Adipocyte (in vitro differentiated cells): Measurements from ENCODE around the gene ATP5F1A.
"Not testable (repeated sequence)": the region's sequence is repeated elsewhere in the genome, so short reads cannot be mapped to it uniquely, and the experiment has no call there.

Experiments
- DNase-seq: peaks from one replicate; pipeline ENCODE4 v3.0.0-alpha.2; 2015; ENCODE audit warnings: low read depth
- H3K27me3 ChIP-seq: replicated peaks from 2 replicates; pipeline ENCODE4 v1.7.0; 2013; ENCODE audit warnings: mild to moderate bottlenecking, low read length, moderate library complexity; ENCODE audit not compliant: control insufficient read depth, insufficient read depth
- H3K36me3 ChIP-seq: 2 replicates; pipeline ENCODE4 v1.7.0; 2013; ENCODE audit warnings: low read length, mild to moderate bottlenecking, moderate library complexity; ENCODE audit not compliant: control insufficient read depth, insufficient read depth, severe bottlenecking
- H3K4me1 ChIP-seq: 2 replicates; pipeline ENCODE4 v1.7.0; 2013; ENCODE audit warnings: mild to moderate bottlenecking, low read length, moderate library complexity; ENCODE audit not compliant: control insufficient read depth, insufficient read depth
- H3K4me3 ChIP-seq: 2 replicates; pipeline ENCODE4 v1.7.0; 2013; ENCODE audit warnings: mild to moderate bottlenecking, low read length, moderate library complexity
- H3K9ac ChIP-seq: 2 replicates; pipeline ENCODE4 v1.7.0; 2013; ENCODE audit warnings: mild to moderate bottlenecking, low read length, moderate library complexity
- H3K9me3 ChIP-seq: 2 replicates; pipeline ENCODE4 v1.7.0; 2013; ENCODE audit warnings: mild to moderate bottlenecking, low read length, moderate library complexity; ENCODE audit not compliant: control insufficient read depth

Gene ATP5F1A

GRCh38 chr18:46097801-46098615 lies at the start of gene ATP5F1A:
ATP5F1A (minus strand) TSS chr18:46098296; CDS start chr18:46098231, 65 bp downstream.
- H3K9me3 ChIP-seq, result no peaks in the 10 kb centered on the region
- peak; percentile 91 for DNase-seq

DNA sequence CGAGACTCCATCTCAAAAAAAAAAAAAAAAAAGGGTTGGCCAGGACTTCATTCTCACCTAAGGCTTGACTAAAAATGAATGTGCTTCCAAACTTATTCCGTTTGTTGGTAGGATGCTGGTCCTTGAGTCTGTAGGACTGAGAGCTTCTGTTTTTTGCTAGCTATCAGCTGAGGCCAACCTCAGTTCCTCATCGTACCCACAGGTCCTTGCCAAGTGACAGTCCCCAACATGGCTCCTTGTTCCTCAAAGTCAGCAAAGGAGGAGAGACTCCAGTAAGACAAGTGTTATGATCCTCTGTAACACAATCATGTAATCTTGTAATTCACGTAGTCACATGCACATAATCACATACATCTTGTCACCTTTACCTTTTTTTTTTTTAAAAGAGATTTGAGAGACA lies 43.1 kb upstream of the ATP5F1A start:
- Histone ChIP-seq H3K27me3 (no peaks in the 10 kb centered on the region), H3K9me3 (no peaks in the 10 kb centered on the region), H3K4me1 (no peaks in the 10 kb centered on the region), H3K36me3 (no peaks in the 10 kb centered on the region), H3K9ac (no peak overlapping the region), H3K4me3 (no peak overlapping the region)
- DNase-seq, result no peak

More at GRCh38 chr18:46097801-46098615, at the start of gene ATP5F1A:
- H3K4me1 ChIP-seq, result peaks cover 23% of the 10 kb centered on the region
- peaks cover 16% of the 10 kb centered on the region for H3K36me3 ChIP-seq
- H3K4me3 ChIP-seq, result peak within 1 kb of the TSS; percentile 100
- no peaks in the 10 kb centered on the region for H3K27me3 ChIP-seq
- peak within 1 kb of the TSS; percentile 99 for H3K9ac ChIP-seq

DNA sequence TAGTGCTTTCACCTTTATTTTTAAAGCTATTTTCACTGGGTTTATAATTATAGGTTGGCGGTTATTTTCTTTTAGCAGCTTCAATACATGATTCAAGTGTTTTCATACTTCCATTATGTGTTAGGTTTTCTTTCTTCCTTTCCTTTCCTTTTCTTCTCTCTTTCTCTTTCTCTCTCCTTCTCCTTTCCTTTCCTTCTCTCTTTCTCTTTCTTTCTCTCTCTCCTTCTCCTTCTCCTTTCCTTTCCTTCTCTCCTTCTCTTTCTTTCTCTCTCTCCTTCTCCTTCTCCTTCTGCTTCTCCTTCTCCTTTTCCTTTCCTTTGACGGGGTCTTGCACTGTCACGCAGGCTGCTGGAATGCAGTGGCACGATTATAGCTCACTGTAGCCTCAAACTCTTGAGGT lies 42.1 kb upstream of the ATP5F1A start:
- peaks cover under 1% of the 10 kb centered on the region for H3K4me1 ChIP-seq
- no peaks in the 10 kb centered on the region for H3K9me3 ChIP-seq
- no peaks in the 10 kb centered on the region for H3K27me3 ChIP-seq
- no peak overlapping the region for H3K4me3 ChIP-seq
- H3K36me3 ChIP-seq, result no peaks in the 10 kb centered on the region
- no peak for DNase-seq
- H3K9ac ChIP-seq, result no peak overlapping the region

GRCh38 chr18:46134920-46135675 lies 37.0 kb upstream of the ATP5F1A start:
- H3K4me1 ChIP-seq, result peaks cover 5% of the 10 kb centered on the region
- peaks cover under 1% of the 10 kb centered on the region for H3K36me3 ChIP-seq
- no peaks in the 10 kb centered on the region for H3K27me3 ChIP-seq
- no peaks in the 10 kb centered on the region for H3K9me3 ChIP-seq
- no peak overlapping the region for H3K4me3 ChIP-seq
- no peak overlapping the region for H3K9ac ChIP-seq
- DNase-seq, result no peak

GRCh38 chr18:46133534-46133933 lies 35.4 kb upstream of the ATP5F1A start:
- no peak for DNase-seq
- H3K4me3 ChIP-seq, result no peak overlapping the region
- no peaks in the 10 kb centered on the region for H3K9me3 ChIP-seq
- peaks cover 5% of the 10 kb centered on the region for H3K4me1 ChIP-seq
- peaks cover 14% of the 10 kb centered on the region for H3K36me3 ChIP-seq
- H3K9ac ChIP-seq, result no peak overlapping the region
- H3K27me3 ChIP-seq, result no peaks in the 10 kb centered on the region

DNA sequence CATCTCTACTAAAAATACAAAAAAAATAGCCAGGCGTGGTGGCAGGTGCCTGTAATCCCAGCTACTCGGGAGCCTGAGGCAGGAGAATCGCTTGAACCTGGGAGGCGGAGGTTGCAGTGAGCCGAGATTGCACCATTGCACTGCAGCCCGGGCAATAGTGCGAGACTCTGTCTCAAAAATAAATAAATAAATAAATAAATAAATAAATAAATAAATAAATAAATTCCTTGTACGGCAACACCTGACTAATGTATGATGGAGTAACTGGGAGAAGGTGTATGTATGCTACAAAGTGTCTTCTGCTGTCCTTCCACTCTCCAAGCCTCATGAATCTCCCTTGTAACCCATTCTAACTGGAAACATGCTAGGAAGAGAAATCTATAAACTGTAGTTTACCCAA lies 32.5 kb upstream of the ATP5F1A start:
- not testable (repeated sequence) for H3K9ac ChIP-seq, H3K9me3 ChIP-seq, H3K4me1 ChIP-seq, DNase-seq, H3K27me3 ChIP-seq, H3K4me3 ChIP-seq
- H3K36me3 ChIP-seq, result peaks cover 23% of the 10 kb centered on the region

DNA sequence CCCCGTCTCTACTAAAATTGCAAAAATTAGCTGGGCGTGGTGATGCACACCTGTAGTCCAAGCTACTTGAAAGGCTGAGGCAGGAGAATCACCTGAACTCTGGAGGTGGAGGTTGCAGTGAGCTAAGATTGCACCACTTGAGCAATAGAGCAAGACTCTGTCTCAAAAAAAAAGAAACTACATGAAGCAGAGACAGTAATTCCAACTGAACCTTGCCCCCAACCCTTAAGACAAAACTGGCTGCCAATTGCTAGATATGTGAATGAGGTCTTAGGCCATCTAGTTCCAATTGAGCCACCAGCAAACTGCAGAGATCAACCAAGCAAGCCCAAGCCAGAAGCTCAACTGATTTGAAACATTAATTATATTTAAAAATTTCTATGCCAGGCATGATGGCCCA lies 32.0 kb upstream of the ATP5F1A start:
- H3K9ac ChIP-seq, result no peak overlapping the region
- H3K9me3 ChIP-seq, result no peaks in the 10 kb centered on the region
- no peak overlapping the region for H3K4me3 ChIP-seq
- no peaks in the 10 kb centered on the region for H3K27me3 ChIP-seq
- H3K4me1 ChIP-seq, result peaks cover 4% of the 10 kb centered on the region
- no peak for DNase-seq
- peaks cover 23% of the 10 kb centered on the region for H3K36me3 ChIP-seq

- H3K4me3 ChIP-seq, H3K9me3 ChIP-seq, H3K4me1 ChIP-seq, DNase-seq, H3K27me3 ChIP-seq, H3K9ac ChIP-seq: not testable (repeated sequence)
- H3K36me3 ChIP-seq, result peaks cover 41% of the 10 kb centered on the region
Observed at GRCh38 chr18:46126625-46127024, 28.5 kb upstream of the ATP5F1A start.

GRCh38 chr18:46113751-46114150 lies 15.7 kb upstream of the ATP5F1A start:
- Histone ChIP-seq H3K36me3 (peaks cover 23% of the 10 kb centered on the region), H3K4me1 (no peaks in the 10 kb centered on the region), H3K9ac (no peak overlapping the region), H3K9me3 (no peaks in the 10 kb centered on the region), H3K27me3 (no peaks in the 10 kb centered on the region), H3K4me3 (no peak overlapping the region)
- DNase-seq, result no peak

- H3K27me3 ChIP-seq, result no peaks in the 10 kb centered on the region
- no peak overlapping the region for H3K9ac ChIP-seq
- peaks cover 20% of the 10 kb centered on the region for H3K36me3 ChIP-seq
- no peaks in the 10 kb centered on the region for H3K4me1 ChIP-seq
- no peak for DNase-seq
- no peaks in the 10 kb centered on the region for H3K9me3 ChIP-seq
- H3K4me3 ChIP-seq, result no peak overlapping the region
Observed at GRCh38 chr18:46110406-46110805, 12.3 kb upstream of the ATP5F1A start.

DNA sequence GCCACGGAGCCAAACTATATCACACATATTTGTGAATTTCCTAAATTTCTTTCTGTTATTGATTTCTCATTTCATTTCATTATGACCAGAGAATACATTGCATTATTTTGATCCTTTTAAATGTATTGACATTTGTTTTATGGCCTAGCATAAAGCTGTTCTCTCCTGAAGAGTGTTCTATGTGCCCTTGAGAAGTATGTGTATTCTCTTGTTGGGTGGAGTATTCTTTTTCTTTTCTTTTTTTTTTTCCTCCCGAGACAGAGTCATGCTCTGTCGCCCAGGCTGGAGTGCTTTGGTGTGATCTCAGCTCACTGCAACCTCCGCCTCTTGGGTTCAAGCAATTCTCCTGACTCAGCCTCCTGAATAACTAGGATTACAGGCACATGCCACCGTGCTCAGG lies 11.3 kb upstream of the ATP5F1A start:
- Histone ChIP-seq H3K4me1 (peaks cover 2% of the 10 kb centered on the region), H3K9ac (no peak overlapping the region), H3K27me3 (no peaks in the 10 kb centered on the region), H3K9me3 (no peaks in the 10 kb centered on the region), H3K4me3 (no peak overlapping the region), H3K36me3 (peaks cover 15% of the 10 kb centered on the region)
- no peak for DNase-seq
